Measurements from ENCODE around the gene HOXC6.
"Not testable (repeated sequence)": the region's sequence is repeated elsewhere in the genome, so short reads cannot be mapped to it uniquely, and the experiment has no call there.

The HOXC6 gene

DNA sequence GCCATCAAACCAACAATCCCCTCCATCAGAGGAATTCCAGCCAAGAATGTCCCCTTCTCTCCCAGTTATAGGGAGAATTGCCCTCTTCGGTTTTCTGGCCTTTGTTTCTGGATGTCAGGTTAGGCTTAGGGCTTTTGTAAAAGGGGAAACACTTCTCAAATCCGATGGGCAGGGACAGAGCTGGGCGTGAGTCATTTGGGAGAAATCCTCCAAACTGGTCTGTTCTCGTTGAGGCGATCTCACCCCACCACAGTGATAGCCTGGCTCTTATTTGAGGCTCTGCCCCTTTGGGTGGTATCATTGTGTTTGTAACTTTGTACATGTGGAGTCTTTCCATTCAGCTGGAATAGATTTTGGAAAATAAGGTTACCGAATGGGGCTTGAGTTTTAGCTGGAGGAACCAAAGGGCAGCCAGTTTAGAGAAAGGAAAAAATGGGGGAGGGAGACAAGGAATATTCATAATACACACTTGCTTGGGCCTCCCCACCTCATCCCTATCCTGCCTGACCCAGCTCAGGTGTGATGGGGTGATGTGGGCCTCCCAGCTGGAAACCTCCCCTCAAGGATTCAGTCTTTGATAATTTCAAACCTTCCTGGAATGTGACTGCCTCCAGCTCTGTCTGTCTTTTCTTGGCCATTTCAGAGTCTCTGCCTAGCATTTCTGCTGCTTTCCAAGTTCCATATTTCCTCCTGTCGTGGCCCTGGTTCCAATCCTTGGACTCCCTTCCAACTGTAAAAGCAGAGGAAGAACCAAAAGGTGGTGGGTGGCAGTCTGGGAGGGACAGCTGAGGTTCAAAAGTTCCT, 32.9 kb downstream of the HOXC6 start:
- in situ Hi-C loops (cut with HindIII; ENCODE audit: low pct_ligation_motif_present, low pct_unique_long_range_greater_than_20kb, low sequenced_read_pairs): no loop called here
- DNase-seq: no peak

DNA sequence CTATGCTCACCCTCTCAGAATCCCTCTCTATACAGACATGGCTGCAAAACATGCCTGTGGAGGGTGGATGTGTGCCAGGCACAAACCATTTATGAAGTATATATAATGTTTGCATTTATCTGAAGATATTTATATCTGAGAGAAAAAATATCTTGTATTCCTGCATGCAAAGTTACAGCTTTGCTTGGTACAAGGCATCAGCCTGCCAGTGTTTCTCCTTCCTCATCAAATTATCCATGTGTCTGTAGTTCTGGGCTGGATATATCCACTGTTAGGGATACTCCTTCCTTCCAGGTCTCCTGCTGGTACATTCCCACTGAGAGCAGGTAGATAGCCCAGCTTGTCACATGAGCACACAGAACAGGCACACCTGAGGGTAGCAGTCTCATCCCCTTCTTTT, 37.4 kb downstream of the HOXC6 start:
- in situ Hi-C loops (cut with HindIII; ENCODE audit: low pct_ligation_motif_present, low pct_unique_long_range_greater_than_20kb, low sequenced_read_pairs): no loop called here
- no peak for DNase-seq

DNA sequence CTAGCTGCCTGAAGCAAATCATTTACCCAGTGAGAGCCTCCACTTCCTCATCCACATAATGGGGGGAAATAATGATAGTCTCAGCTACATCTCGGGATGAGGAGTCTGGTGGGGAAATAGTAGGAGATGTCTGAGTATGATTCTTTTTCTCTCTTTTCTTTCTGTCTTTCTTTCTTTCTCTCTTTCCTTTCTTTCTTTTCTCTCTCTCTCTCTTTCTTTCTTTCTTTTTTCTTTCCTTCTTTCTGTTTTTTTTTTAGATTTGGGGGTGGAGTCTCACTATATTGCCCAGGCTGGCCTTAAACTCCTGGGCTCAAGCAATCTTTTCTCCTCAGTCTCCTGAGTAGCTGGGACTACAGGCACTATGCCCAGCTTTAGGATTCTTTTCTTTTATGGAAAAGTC, 38.2 kb downstream of the HOXC6 start:
- in situ Hi-C loops (cut with HindIII; ENCODE audit: low pct_ligation_motif_present, low pct_unique_long_range_greater_than_20kb, low sequenced_read_pairs): no loop called here
- no peak for DNase-seq

DNA sequence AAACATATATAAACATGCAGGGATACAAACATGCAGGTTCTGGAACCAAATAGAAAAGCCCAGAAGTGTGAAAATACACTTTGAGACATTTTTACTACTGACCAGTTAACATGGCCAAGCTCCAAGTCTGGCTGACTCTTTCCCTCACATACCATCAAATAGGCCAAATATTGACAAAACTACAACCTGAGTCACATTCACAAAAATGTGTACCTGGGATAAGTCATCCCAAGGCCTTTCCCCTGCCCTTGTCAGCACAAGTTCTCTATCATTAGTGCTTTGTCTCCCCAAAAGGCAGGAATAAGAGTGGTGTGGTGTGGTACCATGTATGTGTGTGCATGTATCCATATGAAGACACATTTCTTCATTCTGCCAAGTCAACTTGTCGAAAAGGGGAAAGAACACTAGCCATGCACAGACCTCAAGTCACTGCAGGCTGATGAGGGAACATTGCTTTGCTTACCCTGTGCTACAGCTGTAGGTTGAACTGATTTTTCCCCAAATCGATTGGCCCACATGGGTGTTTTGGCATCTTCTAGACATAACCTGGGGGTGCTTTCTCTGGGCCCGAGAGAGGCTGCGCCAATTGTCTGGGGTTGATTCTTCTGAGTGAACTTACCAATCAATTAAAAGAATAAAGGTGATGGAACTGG, 40.3 kb downstream of the HOXC6 start:
- in situ Hi-C loops (cut with HindIII; ENCODE audit: low pct_ligation_motif_present, low pct_unique_long_range_greater_than_20kb, low sequenced_read_pairs): no loop called here
- DNase-seq: no peak

DNA sequence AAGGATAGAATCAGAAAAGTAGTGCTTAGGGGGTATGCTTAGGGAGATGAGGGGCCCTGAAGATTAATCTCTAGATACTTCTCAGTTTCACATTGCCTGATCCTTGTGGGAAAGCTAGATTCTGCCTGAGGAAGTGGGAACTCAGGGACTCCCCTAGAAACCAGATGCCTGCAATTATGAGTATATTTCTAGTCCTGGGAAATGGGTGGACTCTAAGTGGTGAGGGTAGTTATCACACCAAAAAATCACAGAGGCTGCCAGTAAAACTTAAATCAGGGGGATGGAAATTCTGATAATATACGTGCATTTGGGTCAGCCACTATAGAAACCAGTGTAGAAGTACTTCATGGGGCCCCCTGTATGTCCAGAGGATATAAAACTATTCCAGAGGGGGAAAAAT, 43.7 kb downstream of the HOXC6 start:
- no peak for DNase-seq
- in situ Hi-C loops (cut with HindIII; ENCODE audit: low pct_ligation_motif_present, low pct_unique_long_range_greater_than_20kb, low sequenced_read_pairs): no loop called here

DNA sequence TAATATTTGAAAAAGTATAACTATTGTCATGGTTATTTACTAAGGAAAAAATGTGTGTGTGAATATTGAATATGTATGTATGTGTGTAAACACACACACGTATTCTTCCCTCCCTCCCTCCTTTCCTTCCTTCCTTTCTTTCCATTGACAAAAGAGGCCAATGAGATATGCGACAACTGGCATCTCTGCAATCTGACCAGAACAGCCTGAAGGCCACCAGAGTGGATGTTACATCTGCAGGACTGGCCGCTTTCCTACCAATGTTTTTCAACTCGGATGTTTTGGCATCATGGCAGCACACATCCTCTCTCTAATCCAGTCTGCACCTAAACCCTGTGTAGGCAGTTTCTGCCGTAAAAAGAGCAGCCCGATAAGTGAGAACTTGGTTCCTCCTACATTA, 46.1 kb downstream of the HOXC6 start:
- in situ Hi-C loops (cut with HindIII; ENCODE audit: low pct_ligation_motif_present, low pct_unique_long_range_greater_than_20kb, low sequenced_read_pairs): no loop called here
- DNase-seq: no peak

DNA sequence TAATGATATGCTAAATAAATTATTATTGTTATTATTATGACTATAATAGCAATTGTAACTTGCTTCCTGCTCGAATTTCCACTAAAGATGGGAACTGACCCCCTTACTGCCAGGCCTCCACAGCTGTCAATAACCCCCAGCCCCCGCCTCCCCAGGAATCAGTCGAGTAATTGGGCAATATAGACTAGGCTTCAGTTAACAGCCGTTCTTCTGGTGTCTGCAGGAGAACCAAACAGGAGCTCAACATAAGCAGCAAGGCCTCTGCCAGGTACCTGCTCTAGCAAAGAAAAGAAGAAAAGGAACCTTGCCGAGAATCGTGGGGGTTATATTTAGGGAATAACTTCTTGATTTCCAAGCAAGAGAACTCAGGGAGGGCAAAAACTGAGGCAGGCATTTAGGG, 47.2 kb downstream of the HOXC6 start:
- in situ Hi-C loops (cut with HindIII; ENCODE audit: low pct_ligation_motif_present, low pct_unique_long_range_greater_than_20kb, low sequenced_read_pairs): no loop called here
- no peak for DNase-seq

DNA sequence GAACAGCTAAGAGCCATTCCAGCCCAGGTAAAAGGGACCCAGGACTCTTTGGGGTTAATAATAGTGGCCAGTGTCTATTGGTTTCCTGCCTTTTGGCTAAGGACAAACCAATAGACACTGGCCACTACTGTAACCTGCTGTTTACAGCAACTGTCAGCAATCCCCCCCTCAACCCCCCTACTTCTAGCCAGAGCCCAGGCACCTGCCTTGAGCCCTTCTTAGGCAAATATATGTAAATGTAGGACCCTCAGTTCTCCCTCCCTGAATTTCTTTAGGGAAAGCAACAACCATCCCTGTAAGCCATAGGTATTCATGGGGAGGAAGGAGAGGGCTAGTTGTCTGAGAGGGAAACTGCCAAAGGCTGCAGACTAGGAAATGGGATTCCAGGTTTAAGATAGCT, 47.7 kb downstream of the HOXC6 start:
- in situ Hi-C loops (cut with HindIII; ENCODE audit: low pct_ligation_motif_present, low pct_unique_long_range_greater_than_20kb, low sequenced_read_pairs): no loop called here

DNA sequence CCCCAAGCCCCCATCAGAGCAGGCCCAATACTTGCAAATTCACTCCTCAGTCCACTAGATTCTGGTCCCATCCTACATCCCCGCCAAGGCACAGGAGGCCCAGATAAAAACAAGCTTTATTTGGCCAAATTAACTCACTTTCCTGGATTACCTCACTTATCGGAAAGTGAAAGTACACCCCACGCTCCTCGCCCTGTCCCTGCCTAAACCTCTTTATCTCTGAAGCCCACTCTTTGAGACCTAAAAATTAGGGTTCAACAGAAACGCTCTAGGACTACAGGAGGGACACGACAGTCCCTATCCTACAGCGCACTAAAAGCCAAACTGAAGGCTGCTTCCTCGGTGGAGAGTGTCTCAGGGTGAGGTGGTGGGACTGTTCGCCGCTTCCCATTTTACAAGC, 49.6 kb downstream of the HOXC6 start:
- in situ Hi-C loops (cut with HindIII; ENCODE audit: low pct_ligation_motif_present, low pct_unique_long_range_greater_than_20kb, low sequenced_read_pairs); DNase-seq: not testable (repeated sequence)

More for the DNA sequence above, 47.7 kb downstream of the HOXC6 start:
- DNase-seq: no peak

DNA sequence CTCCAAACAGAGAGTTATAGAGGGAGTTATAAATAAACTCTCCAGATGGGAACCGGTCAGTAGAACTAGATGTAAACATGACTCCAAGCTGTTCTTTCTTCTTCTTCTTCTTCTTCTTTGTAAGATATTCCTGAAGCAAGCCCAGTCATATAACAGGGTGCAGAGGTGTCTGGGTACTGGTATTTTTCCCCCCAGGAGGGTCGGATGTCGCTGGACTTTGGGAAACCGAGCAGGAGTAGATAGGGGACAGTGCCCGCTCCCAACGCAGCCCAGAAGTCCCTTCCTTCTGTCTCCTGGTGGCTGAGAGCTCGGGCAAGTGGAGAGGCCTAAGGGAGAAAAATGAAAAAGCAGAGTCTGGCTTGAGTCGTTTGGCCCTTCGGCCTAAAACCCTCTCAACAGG, 50.9 kb downstream of the HOXC6 start:
- DNase-seq; in situ Hi-C loops (cut with HindIII; ENCODE audit: low pct_ligation_motif_present, low pct_unique_long_range_greater_than_20kb, low sequenced_read_pairs): not testable (repeated sequence)
